HG03060 (cell line): Measurements from ENCODE around the gene UBE2E2.

Experiments used
- ATAC-seq: cut with Tn5 transposase; IDR thresholded peaks from one replicate; pipeline ENCODE4 v1.9.1; 2021; ENCODE audit warnings: low read depth, moderate number of reproducible peaks; ENCODE audit not compliant: unreplicated experiment

The UBE2E2 gene

DNA sequence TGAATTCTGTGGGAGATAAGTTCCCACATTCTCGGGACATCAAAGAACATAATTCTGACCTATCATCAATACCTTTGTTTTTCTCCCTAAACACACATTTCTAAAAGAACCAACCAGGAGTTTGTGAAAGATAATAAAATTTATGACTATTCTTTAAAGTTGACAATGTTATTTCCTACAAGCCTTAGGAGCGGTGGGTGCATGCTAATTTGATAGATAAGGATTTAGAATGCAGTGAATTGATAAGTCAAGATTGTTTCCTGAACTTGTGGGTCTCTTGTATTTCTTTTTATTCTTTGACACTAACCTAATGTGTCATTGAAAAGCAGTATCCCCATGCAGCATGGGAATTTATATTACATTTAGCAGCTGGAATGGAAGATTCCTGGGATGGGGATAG is 10.3 kb upstream of the UBE2E2 start:
- no peak for ATAC-seq

DNA sequence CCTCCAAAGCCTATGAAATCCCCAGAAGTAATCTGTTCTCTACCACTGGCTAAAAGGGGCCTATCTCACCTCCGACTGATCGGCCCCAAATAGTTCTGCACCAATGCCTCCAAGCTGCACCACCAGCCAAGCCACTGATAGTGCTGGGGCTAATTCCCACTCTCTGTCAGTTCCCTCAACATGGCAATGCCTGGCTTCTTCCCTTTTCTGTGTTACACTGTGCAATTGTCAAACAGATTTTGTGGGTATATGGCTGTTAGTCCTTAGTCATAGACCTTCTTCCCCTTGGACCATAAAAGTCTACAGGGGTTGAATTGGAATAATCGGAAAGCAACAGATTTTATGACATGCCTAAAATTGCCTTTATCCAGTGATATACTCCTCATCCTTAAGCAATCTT is 9.3 kb upstream of the UBE2E2 start:
- ATAC-seq, result no peak

DNA sequence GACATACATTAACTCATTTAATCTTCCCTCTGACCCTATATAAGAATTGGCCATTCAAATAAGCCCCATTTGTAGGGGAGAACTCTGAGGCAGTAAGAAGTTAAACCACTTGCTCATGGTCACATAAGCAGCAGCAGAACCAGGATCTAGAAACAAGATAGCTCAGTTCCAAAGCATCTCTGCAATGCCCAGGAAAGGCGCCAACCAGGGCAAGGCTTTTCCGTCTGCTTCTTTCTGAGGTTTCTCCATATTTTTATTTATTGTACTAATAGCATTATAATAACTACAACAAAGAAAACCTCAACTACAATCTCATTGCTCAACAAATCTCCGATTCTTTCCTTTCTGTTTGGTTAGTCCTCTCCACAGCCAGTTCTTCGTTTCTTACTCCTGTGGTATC is 4.3 kb upstream of the UBE2E2 start:
- no peak for ATAC-seq

DNA sequence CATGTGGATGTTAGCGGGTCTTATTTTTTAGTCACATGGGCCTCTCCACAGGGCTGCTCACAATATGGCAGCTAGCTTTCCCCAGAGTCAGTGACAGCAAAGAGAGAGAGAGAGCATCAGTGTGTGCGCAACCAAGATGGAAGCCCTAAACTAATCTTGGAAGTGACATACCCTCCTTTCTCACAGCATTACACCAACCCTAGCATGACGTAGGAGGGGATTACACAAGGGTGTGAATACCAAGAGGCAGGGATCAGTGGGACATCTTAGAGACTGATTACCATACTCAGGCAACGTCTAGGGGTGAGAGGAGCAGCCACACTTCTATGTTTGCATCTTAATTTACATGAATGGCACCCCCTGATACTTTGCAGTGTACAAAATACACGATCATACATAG is 3.5 kb upstream of the UBE2E2 start:
- ATAC-seq, result no peak

DNA sequence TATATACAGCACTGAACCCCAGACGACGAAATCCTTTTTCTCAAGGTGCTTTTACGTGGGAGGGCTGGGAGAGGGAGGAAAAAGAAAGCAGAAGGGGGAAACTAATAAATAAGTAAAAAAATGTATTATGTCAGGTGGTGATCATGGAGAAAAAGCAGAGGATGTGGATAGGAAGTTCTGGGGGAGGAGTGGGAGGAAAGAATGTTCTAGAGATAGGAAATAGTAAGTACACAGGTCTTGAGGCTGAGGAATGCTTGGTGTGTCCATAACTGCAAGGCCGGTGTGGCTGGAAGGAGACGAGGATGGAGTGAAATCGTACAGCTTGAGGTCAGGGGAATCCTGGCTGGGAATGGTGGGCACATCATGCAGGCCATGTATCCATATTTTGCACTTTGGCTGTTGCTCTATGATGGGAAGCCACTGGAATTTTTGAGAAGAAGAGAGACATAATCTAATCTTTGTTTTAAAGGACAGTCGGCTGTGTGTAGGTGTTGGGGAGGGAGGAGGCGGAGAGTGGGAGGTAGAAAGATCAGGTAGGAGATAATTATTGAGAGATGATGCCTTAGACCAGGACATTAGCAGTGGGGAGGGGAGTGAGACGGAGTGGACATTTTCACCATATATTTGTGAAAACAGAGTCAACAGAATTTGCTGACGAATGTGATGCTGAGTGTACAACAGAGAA is 1.8 kb upstream of the UBE2E2 start:
- ATAC-seq, result no peak

DNA sequence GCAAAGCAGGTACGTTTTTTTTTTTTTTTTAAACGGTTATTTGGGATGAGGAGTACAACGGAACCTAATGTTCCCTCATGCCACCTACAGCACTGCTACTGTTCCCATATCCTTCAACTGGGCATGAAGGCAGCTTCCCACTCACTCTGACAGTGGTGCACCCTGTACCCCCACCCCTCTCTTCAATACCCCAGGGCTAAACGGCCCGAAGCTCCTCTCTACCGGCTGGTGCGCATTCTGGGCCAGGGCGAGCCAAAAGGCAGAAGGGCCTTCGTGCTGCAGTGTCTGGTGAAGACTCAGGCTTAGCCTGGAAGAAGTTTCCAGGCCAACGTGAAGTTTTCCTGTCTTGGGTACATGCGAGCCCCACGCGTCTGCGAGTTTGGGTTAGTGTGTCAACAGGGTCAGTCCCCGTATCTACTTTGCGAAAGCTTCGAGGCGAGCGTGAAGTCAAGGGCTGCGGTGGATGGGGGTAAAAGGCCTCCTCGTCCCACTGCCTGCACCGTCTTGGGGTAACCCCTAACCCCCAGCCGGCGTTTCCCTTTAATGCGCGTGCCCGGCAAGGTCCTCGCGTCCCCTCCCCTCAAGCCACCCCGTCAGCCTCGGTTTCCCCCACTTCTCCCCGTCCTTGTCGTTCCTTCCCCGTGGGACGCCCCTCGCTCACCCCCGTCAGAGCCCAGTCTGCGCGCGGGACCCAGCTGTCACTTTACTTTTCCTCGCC is 765 bp upstream of the UBE2E2 start:
- ATAC-seq, result no peak

DNA sequence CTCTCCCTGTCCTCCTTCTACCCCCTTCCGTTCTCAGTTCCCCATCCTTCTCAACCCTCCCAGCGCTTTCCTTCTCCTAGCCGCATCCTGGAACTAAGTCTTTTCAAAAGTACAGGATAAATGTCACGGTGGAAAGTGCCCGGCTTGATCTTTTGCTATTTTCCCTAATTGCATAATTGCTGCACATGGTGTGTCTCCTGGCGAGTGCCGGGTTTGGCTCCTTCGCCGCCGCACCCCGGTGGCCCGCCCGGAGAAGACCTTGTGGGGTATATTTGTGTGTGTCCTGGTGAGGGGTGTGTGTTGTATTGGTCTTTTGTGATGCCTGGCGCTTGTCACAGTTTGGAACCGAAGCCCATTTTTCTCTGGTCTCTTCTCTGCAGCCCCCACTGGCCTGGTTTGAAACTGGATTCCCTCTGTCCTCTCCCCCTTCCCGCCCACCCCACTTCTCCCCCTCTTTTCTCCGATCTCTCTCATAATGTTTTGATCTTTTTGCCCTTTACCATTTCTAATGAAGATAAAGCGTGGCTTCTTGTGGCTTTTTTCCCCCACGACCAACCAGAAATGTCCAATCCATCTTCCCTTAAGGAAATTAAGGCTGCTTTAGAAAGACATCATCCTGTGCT is 692 bp downstream of the UBE2E2 start:
- ATAC-seq, result no peak

DNA sequence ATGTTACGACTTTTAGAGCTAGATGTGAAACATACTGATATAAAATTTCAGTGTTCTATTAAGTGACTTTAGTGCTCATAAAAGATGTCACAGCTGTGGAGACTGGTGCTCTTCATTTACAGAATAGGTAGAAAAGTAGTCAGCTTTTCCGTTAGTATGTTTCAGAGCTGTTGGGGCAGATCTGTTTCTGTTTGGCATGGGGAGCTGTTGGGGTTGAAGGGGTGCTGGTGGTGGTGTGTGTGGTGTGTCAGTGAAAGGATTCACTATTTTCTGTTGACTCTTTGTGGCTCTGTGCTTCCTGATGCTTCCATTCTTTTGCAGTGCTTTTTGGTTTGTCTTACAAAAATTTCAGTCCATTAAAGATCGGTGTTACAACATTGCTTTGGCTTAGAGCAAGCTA is 3.2 kb downstream of the UBE2E2 start:
- no peak for ATAC-seq

DNA sequence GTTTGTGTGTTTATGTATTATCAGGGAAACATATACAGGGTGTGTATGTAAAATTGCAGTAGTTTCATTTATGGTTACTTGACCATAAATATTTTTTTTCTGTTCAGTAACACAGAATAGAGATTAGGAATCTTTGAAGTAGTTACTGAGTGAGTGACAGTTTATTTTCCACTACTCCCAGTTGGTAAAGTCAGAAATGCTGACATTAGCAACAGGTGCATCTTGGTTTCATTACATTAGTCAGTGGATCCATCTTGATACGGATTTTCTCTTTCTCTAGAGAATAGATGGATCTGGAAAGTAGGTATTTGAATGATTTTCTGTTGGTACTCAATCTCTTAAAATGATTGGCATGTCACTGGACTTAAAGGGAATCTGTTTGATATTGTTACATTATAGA is 6.0 kb downstream of the UBE2E2 start:
- ATAC-seq, result no peak

DNA sequence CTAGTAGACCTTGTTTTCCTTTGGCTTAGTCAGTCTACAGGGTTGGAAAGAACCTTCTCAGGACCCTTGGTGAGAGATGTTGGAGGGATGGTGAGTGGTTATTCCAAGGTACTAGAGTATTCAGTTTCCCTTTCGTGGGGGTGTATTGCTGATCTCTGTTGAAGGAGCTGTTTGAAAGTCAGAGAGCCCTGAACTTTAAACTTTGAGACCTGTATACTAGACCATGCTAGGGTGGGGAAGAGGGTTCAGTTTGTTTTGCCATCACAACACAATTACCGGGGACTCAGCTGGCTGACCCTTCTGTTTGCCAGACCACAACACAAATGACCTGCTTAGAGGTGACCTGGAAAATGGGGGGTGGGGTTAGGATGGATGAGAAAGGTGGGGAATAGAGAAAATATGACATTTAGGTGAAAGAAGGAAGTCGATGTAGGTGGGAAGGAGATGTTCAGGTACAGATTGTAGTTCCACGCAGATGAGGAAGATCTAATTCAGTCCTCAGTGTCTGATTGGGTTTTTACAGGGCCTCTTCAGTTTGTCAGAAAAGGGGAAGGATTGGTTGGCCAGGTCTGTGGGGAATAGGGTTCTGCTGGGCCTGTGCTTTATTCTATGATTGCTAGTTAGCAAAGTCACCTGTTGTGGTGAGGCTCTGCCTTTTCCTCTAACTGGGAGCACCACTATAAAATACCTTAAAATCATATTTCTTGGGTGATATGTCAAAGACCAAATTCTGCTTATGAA is 6.8 kb downstream of the UBE2E2 start:
- no peak for ATAC-seq

DNA sequence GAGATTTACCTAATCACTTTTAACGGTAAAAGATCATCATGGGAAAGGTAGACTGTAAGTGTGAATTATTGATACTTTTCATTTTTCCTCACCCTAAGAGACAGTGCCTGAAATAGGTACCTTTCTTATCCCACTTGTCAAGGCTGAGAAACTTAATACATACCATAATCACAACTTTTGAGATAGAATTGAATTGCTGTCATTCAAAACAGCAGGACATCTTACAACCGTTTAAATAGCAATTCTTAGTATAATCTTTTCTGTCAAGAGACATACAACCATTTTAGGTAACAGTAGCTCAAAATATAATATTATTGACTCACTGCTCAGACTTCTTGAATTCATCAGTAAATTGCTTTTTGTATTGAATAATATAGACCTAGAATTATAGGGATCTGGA is 10.7 kb downstream of the UBE2E2 start:
- ATAC-seq, result no peak

DNA sequence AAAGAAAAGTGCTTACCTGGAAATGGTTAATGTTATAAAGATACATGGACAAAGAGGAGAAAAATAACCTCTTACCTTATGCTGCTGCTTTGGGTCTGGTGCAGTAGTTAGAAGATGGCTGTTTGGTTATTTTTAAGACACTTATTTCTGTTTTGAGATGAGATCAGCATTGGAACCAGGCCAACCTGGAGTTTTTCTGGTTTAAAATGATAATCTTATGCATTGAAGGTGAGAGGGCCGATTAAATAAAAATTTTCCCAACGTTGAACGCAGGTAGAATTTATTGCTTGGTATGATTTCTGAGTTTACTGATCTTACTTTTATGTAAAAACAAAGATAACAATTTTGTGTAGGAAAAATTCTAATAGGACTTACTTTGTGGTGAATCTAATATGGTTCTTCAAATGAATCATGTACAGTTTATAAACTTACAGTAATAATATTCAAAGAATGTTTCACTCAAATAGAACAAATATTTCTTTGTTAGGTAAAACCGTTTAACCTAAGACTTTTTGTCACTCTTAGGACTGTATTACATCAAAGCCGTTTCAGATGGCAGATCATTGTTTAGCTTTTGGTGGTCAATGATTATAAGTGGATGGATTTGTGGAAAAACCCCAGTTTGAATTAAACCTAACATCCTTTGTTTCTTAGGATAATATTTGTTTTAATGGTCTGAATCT is 14.9 kb downstream of the UBE2E2 start:
- no peak for ATAC-seq

DNA sequence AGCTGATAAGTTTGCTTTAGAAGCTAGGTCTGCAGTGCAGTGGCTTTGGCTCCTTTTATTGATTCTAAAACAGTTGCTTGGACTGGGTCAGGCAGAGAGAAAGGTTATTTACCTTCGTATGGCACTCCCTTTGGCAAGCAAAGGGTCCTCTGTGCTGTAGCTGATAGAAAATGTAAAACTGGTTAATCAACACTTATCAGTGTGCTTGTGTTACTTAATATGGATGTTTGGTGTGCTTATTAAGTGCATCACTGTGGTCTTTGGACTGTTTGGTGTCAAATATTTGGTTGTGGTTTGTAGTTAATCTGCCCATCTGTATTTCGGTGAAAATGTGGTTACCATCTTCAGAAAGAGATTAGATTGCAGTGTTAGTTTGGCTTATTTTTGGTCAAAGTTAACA is 16.0 kb downstream of the UBE2E2 start:
- peak; percentile 59 for ATAC-seq

DNA sequence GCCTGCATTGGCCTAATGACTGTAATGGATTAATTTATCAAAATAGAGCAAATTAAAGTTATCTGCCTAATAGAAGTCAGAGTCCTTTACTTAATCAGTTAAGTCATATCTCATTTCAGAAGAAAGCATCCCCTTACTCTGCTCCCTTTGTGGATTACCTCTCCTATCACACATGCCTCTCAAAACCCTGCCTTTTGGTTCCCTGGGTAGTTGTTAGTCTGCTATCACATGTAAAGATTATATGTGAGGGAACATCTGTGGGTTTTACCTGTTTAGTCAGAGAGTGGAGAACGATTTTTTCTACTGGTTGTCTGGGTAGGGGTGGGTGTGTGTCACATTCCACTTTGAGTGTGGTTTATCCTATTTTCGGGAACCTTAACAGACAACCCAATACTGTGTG is 16.4 kb downstream of the UBE2E2 start:
- no peak for ATAC-seq

DNA sequence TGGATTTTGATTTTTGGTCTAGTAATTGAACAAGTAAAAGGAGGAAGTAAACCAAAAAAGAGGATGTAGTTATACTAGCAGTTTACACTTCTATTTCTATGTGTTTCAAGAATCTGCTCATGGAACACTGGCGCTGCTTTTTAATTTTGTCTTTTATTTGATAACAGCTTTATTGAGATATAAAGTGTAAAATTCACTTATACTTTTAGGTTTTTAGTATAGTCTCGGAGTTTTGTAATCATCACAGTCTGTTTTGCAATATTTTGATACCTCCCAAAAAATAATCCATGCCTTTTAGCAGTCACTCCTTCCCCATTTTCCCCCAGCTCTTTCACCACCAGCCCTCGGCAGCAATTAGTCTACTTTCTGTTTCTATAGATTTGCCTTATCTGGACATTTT is 18.0 kb downstream of the UBE2E2 start:
- ATAC-seq, result no peak

DNA sequence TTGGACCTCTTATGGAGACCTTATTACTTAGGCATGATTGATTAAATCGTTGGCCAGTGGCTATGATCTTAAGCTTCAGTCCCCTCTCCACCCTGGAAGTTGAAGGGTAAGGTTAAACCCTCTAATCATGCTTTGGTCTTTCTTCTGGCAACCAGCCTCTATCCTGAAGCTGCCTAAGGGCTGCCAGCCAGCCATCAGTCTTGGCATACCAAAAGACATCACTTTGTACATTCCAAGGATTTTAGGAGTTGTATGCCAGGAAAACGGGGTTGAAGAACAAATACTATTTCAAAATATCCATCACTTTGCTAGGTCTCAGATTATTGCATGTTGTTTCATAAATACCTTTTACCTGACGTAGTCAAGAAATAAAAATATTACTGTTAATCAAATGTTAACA is 28.9 kb downstream of the UBE2E2 start:
- ATAC-seq, result no peak

DNA sequence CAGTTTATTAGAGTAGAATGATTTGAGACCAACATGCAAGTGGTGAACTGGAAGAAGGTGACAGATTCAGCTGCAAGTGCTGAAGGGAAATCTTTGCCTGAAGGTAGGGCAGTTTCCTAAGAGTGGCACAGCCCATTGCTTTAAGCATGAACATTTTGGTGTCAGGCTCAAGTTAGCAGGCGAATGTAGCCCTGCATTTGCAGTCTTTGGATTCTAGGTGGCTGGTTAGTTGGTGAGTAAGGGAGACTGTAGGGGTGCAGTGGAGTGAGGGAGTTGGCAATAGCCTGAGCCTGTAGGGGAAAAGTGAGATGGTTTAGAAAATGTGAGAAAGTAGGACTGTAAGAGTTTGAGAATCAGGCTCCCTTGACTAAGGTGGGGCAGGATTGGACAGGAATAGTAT is 29.7 kb downstream of the UBE2E2 start:
- no peak for ATAC-seq

DNA sequence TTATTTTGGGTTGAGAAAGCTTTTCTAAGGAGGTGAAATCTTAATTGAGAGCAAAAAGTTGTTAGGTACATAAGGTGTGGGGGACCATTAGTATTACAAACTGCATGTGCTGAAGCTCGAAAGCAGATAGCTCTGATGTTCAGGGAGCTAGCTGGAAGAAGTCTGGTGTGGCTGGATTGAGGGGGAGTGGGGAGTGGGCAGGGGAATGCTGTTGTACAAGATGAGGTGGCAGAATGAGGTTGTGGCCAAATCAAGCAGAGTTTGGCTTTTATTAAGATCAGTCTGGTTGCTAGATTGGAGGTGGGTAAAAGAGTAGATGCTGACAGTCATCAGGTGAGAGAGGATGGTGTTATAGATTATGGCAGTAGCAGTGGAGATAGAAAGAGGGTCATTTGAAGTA is 32.1 kb downstream of the UBE2E2 start:
- ATAC-seq, result no peak

DNA sequence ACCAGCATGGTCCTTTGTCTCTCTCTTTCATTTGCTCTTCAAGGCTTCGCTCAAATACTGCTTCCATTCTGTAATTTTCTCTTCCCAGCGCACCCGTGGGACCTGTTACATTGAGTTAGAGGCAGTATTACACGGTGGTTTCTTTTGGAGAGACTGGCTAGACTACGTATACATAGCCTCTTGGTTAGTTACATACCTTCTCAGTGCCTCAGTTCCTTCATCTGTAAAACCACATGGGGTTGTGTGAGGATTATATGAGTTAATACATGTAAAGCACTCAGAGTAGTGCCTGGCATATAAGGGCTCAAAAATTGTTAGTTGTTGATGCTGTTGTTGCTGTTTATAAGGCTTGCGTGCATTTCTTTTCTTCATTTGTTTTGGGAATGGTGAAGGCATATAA is 33.8 kb downstream of the UBE2E2 start:
- ATAC-seq, result no peak

DNA sequence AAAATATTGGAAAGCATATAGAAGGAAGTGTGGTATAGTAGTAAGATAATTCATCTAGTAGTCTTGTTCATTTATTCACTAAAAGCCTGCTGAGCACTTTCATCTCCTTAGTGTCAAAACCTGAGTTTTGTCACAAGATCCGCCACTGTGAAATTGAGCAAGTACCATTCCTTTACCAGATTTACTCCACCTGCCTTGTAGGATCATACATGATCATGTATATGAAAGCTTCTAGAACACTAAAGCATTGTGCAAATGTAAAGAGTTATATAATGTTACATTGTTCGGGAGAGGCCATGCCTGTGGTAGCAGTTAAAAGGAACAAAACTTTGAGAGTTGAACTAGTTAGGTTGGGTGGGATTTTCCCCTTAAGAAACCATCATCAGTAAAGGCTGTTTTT is 35.0 kb downstream of the UBE2E2 start:
- no peak for ATAC-seq

DNA sequence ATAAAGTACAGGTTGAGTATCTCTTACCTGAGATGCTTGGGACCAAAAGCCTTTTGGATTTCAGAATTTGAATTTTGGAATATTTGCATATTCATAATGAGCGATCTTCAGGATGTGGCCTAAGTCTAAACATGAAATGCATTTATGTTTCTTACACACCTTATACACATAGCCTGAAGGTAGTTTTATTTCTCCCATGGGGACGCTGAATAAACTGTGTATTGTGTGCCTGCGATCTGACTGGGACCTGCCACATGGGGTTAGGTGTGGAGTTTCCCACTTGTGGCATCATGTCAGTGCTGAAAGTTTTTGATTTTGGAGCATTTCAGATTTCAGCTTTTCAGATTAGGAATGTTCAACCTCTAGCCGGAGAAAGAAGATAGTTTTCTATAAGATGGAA is 35.5 kb downstream of the UBE2E2 start:
- no peak for ATAC-seq
